GM19240 (cell line): ENCODE results near the gene MAPKAPK2.
"Not testable (repeated sequence)": the region's sequence is repeated elsewhere in the genome, so short reads cannot be mapped to it uniquely, and the experiment has no call there.

ENCODE experiments used
- DNase-seq: peaks from one replicate; pipeline ENCODE4 v3.0.0; 2011; ENCODE audit warnings: low spot score; ENCODE audit not compliant: insufficient read length

MAPKAPK2 gene

GRCh38 chr1:206741142-206741701 is 56.5 kb downstream of the MAPKAPK2 start:
- DNase-seq = no peak

DNA sequence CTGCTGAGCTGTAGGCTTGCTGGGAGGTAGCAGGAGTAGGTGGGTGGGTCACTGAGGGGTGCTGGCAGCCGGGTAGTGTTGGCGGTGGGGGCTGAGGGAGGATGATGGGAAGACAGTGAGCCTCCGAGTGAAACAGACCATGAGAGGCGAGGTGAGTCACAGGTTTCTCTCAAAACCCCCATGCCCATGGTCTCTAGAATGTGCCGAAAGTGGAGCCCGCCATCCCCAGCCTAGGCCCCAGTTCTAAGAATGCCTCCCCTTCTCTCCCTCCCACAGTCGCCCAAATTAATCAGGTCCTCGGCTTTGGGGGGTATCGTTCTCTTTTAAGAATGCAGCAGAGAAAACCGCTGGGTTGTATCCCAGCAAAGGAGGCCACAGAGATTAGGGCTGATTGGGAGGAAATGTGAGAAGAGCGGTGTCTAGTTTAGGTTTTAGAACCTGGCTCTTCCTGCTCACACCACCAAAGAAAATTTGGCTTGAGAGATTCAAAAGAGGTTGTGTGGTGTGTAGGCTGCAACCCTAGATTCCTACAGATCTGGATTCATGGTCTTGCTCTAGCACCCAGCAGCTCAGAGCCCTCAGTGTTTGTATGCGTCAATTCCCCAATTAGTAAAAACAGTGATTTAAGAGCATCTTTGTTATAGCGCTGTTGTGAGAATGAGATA is 58.1 kb downstream of the MAPKAPK2 start:
- no peak for DNase-seq

- DNase-seq = no peak
Observed at GRCh38 chr1:206744683-206745082, 60.0 kb downstream of the MAPKAPK2 start.

DNA sequence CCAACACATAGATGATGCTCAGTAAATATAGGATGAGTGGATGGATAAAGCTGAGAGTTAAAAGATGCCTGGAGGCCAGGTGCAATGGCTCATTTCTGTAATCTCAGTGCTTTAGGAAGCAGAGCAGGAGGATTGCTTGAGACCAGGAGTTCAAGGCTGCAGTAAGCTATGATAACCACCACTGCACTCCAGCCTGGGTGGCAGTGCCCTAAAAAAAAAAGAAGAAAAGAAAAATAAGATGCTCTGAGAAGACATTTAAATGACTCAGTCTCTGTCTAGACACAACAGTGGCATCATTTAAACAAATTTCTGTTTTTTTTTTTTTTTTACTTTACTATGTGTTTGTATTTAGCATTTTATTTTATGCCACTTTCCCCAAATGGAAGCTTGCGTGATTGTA is 60.6 kb downstream of the MAPKAPK2 start:
- DNase-seq = no peak

DNA sequence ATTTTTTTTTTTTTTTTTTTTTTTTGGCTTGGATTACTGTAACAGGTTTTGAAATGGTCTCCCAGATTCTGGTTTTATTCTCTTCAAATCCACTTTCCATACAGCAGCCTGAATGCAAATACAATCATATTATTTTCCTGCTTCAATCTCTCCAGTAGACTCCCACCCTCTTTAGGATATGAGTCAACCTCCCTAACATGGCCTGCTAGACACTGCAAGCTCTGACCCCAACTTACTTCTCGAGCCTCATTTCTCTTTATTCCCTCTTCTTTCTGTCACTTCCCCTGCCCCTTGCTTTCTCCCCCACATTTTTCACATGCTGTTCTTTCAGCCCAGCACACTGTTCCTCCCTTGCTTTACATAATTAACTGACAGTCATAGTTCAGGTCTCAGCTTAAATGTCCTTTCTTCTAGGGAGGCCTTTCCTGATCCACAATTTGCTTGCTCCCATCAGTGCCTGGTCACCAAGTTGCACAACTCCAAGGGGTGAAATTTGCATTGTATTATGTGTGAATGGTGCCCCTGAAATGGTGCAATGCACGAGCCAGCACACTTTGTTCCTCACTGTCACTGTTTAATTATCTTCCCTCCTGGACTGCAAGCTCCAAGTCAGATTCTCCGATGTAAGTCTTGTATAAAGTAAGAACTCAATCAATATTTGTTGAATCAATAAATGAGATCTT is 63.8 kb downstream of the MAPKAPK2 start:
- DNase-seq = no peak

DNA sequence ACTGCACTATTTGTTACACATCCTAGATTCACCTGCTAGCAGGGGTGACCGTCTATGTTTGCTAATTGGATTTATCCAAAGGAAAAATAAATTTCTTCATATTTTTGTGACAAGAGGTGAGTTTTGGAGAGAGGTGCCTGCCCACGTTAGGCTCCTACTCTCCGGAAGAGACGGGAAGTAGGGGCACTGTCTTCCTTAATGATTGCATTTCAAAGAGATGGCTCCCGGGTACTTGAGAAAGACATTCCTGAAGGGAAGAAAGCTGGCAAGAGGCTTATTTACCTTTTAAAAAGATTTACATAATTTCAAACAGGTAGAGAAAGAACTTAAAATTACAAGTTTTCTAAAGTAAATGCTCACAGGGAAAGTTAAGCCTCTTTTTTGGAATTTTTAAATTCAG is 67.2 kb downstream of the MAPKAPK2 start:
- DNase-seq = no peak

GRCh38 chr1:206752481-206752880 is 67.8 kb downstream of the MAPKAPK2 start:
- no peak for DNase-seq

DNA sequence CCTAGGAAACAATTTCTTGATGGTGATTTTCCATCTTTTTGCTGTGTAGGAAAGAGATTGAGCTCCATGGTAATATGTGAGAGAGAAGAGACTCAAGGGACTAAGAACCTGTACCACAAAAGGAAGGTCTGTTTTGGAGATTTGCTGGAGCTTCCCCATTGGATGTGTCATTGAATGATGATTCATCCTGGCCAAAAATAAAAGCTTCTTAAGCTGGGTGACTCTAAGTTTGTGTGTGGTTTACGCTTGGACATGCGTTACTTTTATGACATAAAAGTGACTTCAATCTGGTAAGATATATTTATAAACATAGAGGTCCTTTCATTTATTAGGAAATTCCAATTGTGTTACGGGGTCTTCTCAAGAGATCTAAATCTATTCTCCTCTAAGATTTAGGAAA is 68.4 kb downstream of the MAPKAPK2 start:
- DNase-seq = no peak

DNA sequence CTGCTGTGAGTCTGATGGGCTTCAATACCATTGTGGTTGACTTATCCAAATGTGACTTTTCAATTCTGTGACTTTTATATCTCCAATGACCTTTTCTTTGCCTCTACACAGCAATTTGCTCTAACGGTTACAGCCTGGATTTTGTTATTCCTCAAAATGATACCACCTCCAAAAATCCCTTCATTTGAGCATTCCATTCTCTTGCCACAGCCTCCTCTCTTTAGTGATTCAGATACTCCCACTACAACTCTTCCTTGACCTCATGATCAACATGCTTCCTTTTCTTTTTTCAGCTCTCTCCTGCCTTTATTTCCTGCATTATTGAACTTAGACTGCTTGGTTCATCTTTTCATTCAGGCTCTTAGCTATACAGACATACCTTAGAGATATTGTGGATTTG is 69.3 kb downstream of the MAPKAPK2 start:
- no peak for DNase-seq

- no peak for DNase-seq
Observed at GRCh38 chr1:206757524-206758266, 73.0 kb downstream of the MAPKAPK2 start.

GRCh38 chr1:206760590-206760989 is 75.9 kb downstream of the MAPKAPK2 start:
- no peak for DNase-seq

- DNase-seq = no peak
Observed at GRCh38 chr1:206761159-206761768, 76.6 kb downstream of the MAPKAPK2 start.

- DNase-seq = not testable (repeated sequence)
Observed at GRCh38 chr1:206762741-206763364, 78.1 kb downstream of the MAPKAPK2 start.

DNA sequence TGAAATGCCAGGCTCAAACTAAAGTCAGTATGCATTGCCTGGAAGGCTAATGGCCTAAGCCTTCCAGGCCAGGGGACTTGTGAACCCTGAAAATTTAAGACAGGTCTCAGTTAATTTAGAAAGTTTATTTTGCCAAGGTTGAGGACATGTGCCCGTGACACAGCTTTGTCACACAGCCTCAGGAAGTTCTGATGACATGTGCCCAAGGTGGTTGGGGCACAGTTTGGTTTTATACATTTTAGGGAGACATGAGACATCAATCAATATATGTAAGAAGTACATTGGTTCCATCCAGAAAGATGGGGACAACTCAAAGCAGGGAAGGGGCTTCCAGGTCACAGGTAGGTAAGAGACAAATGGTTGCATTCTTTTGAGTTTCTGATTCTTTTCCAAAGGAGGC is 81.1 kb downstream of the MAPKAPK2 start:
- not testable (repeated sequence) for DNase-seq

DNA sequence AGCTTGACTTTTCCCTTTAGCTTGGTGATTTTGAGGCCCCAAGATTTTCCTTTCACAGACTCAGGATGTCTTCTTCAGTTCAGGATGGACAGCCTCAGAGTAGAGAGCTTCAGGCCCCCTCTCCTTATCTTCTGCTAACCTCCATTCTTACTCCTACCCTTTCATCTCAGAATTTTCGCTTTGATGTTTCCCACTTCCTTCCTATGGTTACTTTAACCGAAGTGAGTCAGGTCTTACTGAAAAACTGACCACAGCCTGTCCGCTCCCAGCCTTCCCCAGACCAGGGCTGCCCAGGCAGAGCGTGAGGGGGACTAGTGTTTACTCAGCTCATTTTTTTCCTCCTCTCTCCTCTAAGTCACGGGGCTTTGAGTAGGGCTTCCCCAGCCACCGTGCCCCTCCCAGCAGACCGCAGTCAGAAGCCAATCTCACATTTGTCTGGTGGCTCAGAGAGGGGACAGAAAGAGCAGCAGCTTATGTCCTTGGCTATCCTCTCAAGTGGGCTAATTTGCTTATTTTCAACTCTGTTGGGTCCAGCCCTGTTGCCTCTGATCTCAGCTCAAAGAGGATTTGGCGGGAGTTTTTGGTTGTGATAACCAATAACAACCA is 81.6 kb downstream of the MAPKAPK2 start:
- DNase-seq = no peak

- DNase-seq = no peak
Observed at GRCh38 chr1:206768472-206769303, 84.0 kb downstream of the MAPKAPK2 start.

DNA sequence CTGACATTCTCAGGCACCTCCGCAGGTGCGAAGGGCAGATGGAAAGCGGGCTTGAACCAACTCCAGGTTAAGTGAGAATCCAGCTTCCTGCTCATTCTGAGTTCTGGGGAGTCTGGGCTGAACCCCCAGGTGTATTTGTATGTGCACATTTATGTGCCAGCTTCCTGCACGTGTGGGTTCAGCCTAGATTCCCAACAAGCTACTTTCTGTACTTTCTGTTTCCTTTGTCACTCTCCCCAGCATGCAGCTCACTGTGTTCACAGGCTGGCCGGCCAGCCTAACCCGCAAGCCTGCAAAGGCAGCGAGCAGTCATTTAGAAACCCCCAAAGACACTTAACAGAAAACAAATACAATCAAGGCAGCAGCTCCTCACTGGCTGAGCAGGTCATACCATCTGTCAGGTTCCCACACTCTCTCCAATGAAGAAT is 84.6 kb downstream of the MAPKAPK2 start:
- no peak for DNase-seq

DNA sequence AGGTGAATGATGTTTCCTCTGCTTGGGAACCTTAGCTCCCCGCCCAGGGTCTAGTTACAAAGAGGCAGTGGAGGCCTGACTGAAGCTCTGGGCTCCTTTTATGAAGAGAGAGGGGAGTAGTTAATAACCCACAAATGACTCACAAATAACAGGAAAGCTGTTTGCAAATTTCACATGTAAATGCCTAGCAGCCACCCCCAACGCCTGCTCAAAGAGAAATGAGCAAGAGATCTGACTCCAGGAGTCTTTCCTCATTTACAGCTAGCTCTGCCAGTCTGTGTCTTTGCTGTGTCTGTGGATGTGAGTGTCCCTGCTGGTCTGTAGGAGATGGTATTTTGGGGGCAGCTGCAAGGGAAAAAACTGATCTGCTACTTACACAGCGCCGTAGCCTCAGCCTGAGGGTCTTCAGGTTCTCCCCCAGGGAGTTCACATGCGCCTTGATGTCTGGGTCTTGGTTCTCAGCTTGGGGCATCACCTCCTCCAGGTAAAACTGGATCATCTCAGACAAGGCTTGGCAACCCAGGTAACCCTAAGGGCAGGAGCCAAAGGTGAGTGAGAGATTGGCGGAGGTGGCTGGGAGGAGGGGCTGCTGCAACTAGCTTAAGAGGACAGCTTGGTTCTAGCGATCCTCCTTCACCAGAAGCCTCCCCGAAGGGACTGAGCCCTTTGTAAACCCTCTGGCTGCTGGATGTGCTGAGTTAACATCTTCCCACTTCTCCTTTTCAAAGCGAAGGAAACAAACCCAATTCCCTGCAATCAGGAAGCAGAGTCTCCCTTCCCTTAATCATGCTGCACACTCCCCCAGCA is 86.0 kb downstream of the MAPKAPK2 start, which contains the start of gene IL19:
Gene IL19 (plus strand): TSS at position 243 of the 807 bp plus-strand sequence. CDS start 65,890 bp downstream, outside the sequence.
- DNase-seq = no peak

- DNase-seq = no peak
Observed at GRCh38 chr1:206771338-206771692, 86.6 kb downstream of the MAPKAPK2 start.
